PFSK-1 (cell line): ENCODE measurements around the gene KAZN.

Source experiments
- TAF1 ChIP-seq: IDR thresholded peaks from 2 replicates; pipeline ENCODE4 v1.6.1; 2012; ENCODE audit warnings: low read length, control low read depth, borderline replicate concordance; ENCODE audit not compliant: insufficient read depth
- TF ChIP-seq, protein P1 (sequence below), 2 experiments: IDR thresholded peaks; 2 replicates each; pipeline versions ENCODE4 v1.6.1 to v1.8.0; 2011 to 2012; ENCODE audit warnings: low read depth in 2 of 2, low read length in 2 of 2, control low read depth in 1 of 2, inconsistent platforms in 1 of 2, mild to moderate bottlenecking in 1 of 2, moderate library complexity in 1 of 2; ENCODE audit not compliant: insufficient read depth in 1 of 2

DNA sequence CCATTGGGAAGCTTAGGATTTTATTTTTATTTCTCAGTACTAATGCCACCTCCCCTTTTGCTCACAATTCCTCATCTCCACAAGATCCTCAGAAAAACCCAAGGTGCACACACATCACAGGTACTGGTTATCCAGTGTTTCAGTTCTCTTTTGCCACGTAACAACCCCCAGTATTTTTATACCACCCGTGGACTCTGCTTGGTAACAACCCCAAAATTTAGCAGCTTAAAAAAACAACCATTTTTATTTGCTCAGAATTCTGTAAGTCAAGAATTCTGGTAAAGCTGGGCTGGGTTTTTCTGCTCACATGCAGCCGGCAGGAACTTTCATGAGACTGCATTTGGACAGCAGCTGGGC, 180.0 kb downstream of the KAZN start:
- TF ChIP-seq, protein P1, sequence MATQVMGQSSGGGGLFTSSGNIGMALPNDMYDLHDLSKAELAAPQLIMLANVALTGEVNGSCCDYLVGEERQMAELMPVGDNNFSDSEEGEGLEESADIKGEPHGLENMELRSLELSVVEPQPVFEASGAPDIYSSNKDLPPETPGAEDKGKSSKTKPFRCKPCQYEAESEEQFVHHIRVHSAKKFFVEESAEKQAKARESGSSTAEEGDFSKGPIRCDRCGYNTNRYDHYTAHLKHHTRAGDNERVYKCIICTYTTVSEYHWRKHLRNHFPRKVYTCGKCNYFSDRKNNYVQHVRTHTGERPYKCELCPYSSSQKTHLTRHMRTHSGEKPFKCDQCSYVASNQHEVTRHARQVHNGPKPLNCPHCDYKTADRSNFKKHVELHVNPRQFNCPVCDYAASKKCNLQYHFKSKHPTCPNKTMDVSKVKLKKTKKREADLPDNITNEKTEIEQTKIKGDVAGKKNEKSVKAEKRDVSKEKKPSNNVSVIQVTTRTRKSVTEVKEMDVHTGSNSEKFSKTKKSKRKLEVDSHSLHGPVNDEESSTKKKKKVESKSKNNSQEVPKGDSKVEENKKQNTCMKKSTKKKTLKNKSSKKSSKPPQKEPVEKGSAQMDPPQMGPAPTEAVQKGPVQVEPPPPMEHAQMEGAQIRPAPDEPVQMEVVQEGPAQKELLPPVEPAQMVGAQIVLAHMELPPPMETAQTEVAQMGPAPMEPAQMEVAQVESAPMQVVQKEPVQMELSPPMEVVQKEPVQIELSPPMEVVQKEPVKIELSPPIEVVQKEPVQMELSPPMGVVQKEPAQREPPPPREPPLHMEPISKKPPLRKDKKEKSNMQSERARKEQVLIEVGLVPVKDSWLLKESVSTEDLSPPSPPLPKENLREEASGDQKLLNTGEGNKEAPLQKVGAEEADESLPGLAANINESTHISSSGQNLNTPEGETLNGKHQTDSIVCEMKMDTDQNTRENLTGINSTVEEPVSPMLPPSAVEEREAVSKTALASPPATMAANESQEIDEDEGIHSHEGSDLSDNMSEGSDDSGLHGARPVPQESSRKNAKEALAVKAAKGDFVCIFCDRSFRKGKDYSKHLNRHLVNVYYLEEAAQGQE (IDR thresholded peaks at IDR 0.05; ENCODE audit: insufficient read depth in 1 of 2, low read depth in 2 of 2, low read length in 2 of 2), result no peak
- TF ChIP-seq TAF1, result no peak
